ENCODE measurements around the gene AVPR1B.

GRCh38 chr1:206102292-206102936, 14.8 kb downstream of the AVPR1B start:
- TF ChIP-seq CTCF (conservative IDR thresholded peaks at IDR 0.05; ENCODE audit: low read depth, low read length) (no peak), EZH2 (IDR thresholded peaks at IDR 0.05; ENCODE audit: low read length, unreplicated experiment) (no peak), EZH2phosphoT487 (IDR thresholded peaks at IDR 0.05; ENCODE audit: borderline replicate concordance, low read length) (no peak)

All from PC-3 (cell line).